ENCODE measurements around the gene LILRA6. TPM values are rescaled to one million over a fixed set of nuclear protein-coding genes. Genes with fewer than 3 reads are reported as not detected.
"Not testable (repeated sequence)": the region's sequence is repeated elsewhere in the genome, so short reads cannot be mapped to it uniquely, and the experiment has no call there.

Gene LILRA6
- total and polyA plus RNA-seq, 4 donors: 5.3 to 91.7 (median 16.4) TPM

DNA sequence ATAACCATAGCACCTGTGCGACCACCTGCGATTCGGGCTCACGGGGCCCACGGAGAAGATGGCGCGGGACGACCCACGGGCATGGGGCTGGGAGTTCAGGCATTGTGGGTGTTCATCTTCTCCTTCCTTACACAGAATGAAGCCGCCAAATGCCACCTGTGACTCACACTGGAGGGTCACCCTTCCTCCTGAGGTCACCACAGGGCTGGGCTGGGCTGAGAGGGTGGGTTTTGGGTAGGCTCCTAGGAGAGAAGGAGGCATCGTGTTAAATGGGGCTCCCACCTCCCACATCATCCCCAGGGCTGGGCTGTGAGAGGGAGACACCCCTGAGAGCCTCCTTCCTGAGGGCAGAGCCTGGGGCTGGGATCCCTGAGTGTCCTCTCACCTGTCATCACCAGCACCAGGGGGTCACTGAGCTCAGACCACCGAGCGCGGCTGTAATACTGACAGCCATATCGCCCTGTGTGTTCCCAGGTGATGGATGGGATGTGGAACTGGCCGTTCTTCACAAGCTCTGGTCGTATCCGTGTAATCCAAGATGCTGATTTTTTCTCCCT lies 36.9 kb upstream of the LILRA6 start:
- H3K27ac ChIP-seq (ENCODE audit: low read depth in 1 of 2, low read length in 1 of 2): peak overlapping the region in 1 of 2 donors; percentile 32
- H3K4me1 ChIP-seq (ENCODE audit: control insufficient read depth in 5 of 5, insufficient read depth in 5 of 5, low read length in 5 of 5): peaks cover 0 to 10% (median 0%) of the 10 kb centered on the region in 5 donors

DNA sequence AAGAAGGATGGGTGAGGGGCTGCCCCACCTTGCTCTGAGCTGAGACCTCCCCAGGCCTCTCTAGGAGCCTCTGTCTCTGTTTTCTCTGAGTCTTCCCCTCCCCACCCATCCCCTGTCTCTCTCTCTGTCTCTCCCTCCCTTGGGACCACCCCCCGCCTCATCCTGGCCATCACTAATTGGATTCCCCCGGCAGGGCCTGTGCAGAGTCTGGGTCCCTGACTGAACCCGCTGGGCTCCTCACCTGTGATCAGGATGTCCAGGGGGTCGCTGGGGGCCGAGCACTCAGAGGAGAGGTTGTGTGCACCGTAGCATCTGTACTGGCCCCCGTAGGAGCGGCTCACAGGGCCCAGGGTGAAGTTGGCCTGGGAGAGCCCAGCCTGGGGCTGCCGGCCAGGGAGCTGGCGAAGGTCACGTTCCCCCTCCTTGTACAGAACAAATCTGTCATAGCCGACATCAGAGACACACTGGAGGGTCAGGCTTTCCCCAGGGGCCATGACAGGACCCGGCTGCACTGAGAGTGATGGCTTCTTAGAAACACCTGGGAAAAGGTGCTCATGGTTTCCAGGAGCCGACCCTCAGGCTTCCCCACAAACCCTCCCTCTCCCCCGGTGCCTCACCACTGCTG lies 36.1 kb upstream of the LILRA6 start:
- not testable (repeated sequence) for H3K36me3 ChIP-seq (ENCODE audit: control insufficient read depth in 4 of 4, insufficient read depth in 4 of 4, low read length in 4 of 4); H3K9ac ChIP-seq (ENCODE audit: insufficient read depth in 1 of 2, low read length in 2 of 2); H3K27ac ChIP-seq (ENCODE audit: low read depth in 1 of 2, low read length in 1 of 2); ATAC-seq (ENCODE audit: insufficient read depth, low FRiP score); H3K9me3 ChIP-seq (ENCODE audit: control insufficient read depth in 4 of 4, insufficient read depth in 3 of 4, low read length in 3 of 4); H3K4me3 ChIP-seq; DNase-seq; H3K27me3 ChIP-seq (ENCODE audit: control insufficient read depth in 3 of 3, insufficient read depth in 3 of 3, low read length in 2 of 3); H3K4me1 ChIP-seq (ENCODE audit: control insufficient read depth in 5 of 5, insufficient read depth in 5 of 5, low read length in 5 of 5)
- WGBS, 2 donors: 74 to 90% methylated on average over 13 to 15 of the region's 15 CpGs

More for the DNA sequence above, 36.9 kb upstream of the LILRA6 start:
- Histone ChIP-seq H3K9ac (ENCODE audit: insufficient read depth in 1 of 2, low read length in 2 of 2) (no peak overlapping the region), H3K36me3 (ENCODE audit: control insufficient read depth in 4 of 4, insufficient read depth in 4 of 4, low read length in 4 of 4) (no peaks in the 10 kb centered on the region), H3K27me3 (ENCODE audit: control insufficient read depth in 3 of 3, insufficient read depth in 3 of 3, low read length in 2 of 3) (peaks cover 0 to 5% (median 0%) of the 10 kb centered on the region in 3 donors), H3K9me3 (ENCODE audit: control insufficient read depth in 4 of 4, insufficient read depth in 3 of 4, low read length in 3 of 4) (peaks cover 0 to 4% (median 0%) of the 10 kb centered on the region in 4 donors), H3K4me3 (no peak overlapping the region)
- DNase-seq (no peak), ATAC-seq (ENCODE audit: insufficient read depth, low FRiP score) (no peak)
- 78 to 87% methylated on average over 18 of the region's 18 CpGs for WGBS, 2 donors
- TF ChIP-seq, protein P1, sequence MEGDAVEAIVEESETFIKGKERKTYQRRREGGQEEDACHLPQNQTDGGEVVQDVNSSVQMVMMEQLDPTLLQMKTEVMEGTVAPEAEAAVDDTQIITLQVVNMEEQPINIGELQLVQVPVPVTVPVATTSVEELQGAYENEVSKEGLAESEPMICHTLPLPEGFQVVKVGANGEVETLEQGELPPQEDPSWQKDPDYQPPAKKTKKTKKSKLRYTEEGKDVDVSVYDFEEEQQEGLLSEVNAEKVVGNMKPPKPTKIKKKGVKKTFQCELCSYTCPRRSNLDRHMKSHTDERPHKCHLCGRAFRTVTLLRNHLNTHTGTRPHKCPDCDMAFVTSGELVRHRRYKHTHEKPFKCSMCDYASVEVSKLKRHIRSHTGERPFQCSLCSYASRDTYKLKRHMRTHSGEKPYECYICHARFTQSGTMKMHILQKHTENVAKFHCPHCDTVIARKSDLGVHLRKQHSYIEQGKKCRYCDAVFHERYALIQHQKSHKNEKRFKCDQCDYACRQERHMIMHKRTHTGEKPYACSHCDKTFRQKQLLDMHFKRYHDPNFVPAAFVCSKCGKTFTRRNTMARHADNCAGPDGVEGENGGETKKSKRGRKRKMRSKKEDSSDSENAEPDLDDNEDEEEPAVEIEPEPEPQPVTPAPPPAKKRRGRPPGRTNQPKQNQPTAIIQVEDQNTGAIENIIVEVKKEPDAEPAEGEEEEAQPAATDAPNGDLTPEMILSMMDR (IDR thresholded peaks at IDR 0.05; ENCODE audit: control extremely low read depth, extremely low read depth): no peak

DNA sequence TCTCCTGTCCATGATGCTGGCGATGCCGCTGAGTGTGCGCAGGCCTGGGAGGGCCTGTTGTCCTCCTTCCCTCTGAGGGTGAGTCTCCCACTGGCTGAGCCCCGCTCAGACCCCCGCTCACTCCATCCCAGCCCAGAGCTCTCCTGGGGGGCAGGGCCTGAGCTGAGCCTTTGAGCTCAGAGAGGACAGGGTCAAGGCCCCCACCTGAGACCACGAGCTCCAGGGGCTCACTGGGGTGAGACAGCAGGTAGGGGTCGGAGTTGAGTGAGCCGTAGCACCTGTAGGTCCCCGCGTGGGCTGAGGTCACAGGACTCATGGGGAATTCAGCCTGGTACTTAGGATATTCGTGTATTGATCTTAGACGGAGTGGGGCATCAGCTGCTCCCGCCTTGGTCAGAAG lies 35.5 kb upstream of the LILRA6 start:
- not testable (repeated sequence) for ATAC-seq (ENCODE audit: insufficient read depth, low FRiP score); DNase-seq; H3K4me1 ChIP-seq (ENCODE audit: control insufficient read depth in 5 of 5, insufficient read depth in 5 of 5, low read length in 5 of 5); H3K9me3 ChIP-seq (ENCODE audit: control insufficient read depth in 4 of 4, insufficient read depth in 3 of 4, low read length in 3 of 4); H3K27ac ChIP-seq (ENCODE audit: low read depth in 1 of 2, low read length in 1 of 2); H3K36me3 ChIP-seq (ENCODE audit: control insufficient read depth in 4 of 4, insufficient read depth in 4 of 4, low read length in 4 of 4); H3K4me3 ChIP-seq; H3K9ac ChIP-seq (ENCODE audit: insufficient read depth in 1 of 2, low read length in 2 of 2)
- H3K27me3 ChIP-seq (ENCODE audit: control insufficient read depth in 3 of 3, insufficient read depth in 3 of 3, low read length in 2 of 3): peaks cover 0 to 13% (median 0%) of the 10 kb centered on the region in 3 donors
- 81 to 93% methylated on average over 13 of the region's 13 CpGs for WGBS, 2 donors

DNA sequence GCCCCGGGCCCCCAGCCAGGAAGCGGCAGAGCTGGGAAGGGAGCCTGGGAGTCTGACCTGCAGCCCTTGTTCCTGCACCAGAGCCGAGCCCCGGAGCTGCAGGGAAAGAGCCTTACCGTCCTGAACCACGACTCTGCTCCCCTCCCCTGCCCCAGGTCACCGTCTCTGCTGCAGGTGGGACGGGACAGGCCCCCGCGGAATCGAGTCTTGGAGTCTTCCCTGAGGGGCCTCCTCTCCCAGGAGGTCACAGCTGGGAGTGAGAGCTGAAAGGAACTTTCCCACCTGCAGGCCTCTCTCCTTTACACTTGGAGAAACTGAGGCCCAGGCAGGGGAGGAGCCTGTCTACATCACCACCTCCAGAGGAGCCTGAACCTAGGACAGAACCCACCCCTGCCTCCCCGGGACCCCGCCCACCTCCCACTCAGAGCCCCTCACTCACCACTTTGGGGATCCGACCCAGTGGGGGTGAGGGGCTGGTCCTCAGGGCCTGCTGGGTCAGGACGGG lies 34.6 kb upstream of the LILRA6 start:
- H3K27ac ChIP-seq (ENCODE audit: low read depth in 1 of 2, low read length in 1 of 2); H3K9ac ChIP-seq (ENCODE audit: insufficient read depth in 1 of 2, low read length in 2 of 2); ATAC-seq (ENCODE audit: insufficient read depth, low FRiP score); H3K4me3 ChIP-seq; H3K9me3 ChIP-seq (ENCODE audit: control insufficient read depth in 4 of 4, insufficient read depth in 3 of 4, low read length in 3 of 4); H3K36me3 ChIP-seq (ENCODE audit: control insufficient read depth in 4 of 4, insufficient read depth in 4 of 4, low read length in 4 of 4); H3K4me1 ChIP-seq (ENCODE audit: control insufficient read depth in 5 of 5, insufficient read depth in 5 of 5, low read length in 5 of 5): not testable (repeated sequence)
- WGBS, 2 donors: 72 to 77% methylated on average over 10 to 15 of the region's 15 CpGs
- H3K27me3 ChIP-seq (ENCODE audit: control insufficient read depth in 3 of 3, insufficient read depth in 3 of 3, low read length in 2 of 3): peaks cover 0 to 13% (median 0%) of the 10 kb centered on the region in 3 donors
- peak in 1 of 3 donors; percentile 10 for DNase-seq

DNA sequence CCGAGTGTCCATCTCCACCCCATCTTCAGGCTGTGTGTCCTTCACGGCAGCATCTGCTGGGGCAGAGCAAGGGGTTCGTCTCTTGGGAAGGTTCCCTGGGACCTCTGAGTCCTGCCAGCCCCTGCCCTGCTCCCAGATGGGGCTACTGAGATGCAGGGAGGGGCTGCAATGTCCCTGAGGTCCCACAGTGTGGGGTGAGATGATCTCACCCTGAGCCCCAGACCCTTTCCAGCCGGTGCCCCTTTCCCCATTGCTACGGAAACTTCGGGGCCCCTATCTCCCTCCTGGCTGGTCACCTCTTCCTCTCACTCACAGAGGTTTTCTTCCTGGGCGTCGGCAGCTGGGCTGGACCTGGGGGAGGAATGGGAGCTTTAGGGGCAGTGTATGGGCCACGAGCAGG lies 33.4 kb upstream of the LILRA6 start:
- no peak for DNase-seq
- 61 to 86% methylated on average over 8 to 9 of the region's 9 CpGs for WGBS, 2 donors

DNA sequence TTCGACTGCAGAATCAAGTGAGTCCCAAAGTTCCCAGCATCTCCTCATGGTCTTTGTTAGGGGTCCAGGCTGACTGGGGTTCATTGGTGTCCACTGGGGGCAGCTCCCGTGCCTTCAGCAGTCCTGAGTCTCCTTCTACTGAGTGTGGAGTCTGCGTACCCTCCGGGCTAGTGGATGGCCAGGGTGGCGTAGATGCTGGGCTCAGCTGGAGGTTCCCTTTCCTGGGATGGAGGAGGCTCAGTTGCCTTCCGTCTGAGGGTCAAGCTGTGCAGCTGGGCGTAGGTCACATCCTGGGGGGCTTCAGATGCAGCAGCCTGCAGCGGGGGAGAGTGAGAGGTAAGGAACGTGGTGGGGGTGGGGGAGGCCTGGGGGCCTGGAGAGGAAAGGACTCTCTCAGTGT lies 31.9 kb upstream of the LILRA6 start:
- not testable (repeated sequence) for H3K27ac ChIP-seq (ENCODE audit: low read depth in 1 of 2, low read length in 1 of 2); ATAC-seq (ENCODE audit: insufficient read depth, low FRiP score); H3K27me3 ChIP-seq (ENCODE audit: control insufficient read depth in 3 of 3, insufficient read depth in 3 of 3, low read length in 2 of 3); H3K9ac ChIP-seq (ENCODE audit: insufficient read depth in 1 of 2, low read length in 2 of 2); H3K36me3 ChIP-seq (ENCODE audit: control insufficient read depth in 4 of 4, insufficient read depth in 4 of 4, low read length in 4 of 4); H3K4me1 ChIP-seq (ENCODE audit: control insufficient read depth in 5 of 5, insufficient read depth in 5 of 5, low read length in 5 of 5); H3K4me3 ChIP-seq; H3K9me3 ChIP-seq (ENCODE audit: control insufficient read depth in 4 of 4, insufficient read depth in 3 of 4, low read length in 3 of 4)
- 63 to 85% methylated on average over 8 to 9 of the region's 9 CpGs for WGBS, 2 donors
- DNase-seq: peak in 1 of 3 donors; percentile 1

More for the DNA sequence above, 33.4 kb upstream of the LILRA6 start:
- Histone ChIP-seq H3K27me3 (ENCODE audit: control insufficient read depth in 3 of 3, insufficient read depth in 3 of 3, low read length in 2 of 3) (peaks cover 0 to 13% (median 0%) of the 10 kb centered on the region in 3 donors), H3K36me3 (ENCODE audit: control insufficient read depth in 4 of 4, insufficient read depth in 4 of 4, low read length in 4 of 4) (no peaks in the 10 kb centered on the region), H3K9me3 (ENCODE audit: control insufficient read depth in 4 of 4, insufficient read depth in 3 of 4, low read length in 3 of 4) (no peaks in the 10 kb centered on the region), H3K9ac (ENCODE audit: insufficient read depth in 1 of 2, low read length in 2 of 2) (no peak overlapping the region), H3K27ac (ENCODE audit: low read depth in 1 of 2, low read length in 1 of 2) (no peak overlapping the region), H3K4me1 (ENCODE audit: control insufficient read depth in 5 of 5, insufficient read depth in 5 of 5, low read length in 5 of 5) (no peaks in the 10 kb centered on the region), H3K4me3 (no peak overlapping the region)
- ATAC-seq (ENCODE audit: insufficient read depth, low FRiP score): no peak
- TF ChIP-seq, protein P1 (IDR thresholded peaks at IDR 0.05; ENCODE audit: control extremely low read depth, extremely low read depth): no peak
